Measurements from ENCODE around the gene KLHL15.

- TF ChIP-seq CTCF (IDR thresholded peaks at IDR 0.05) (no peak), POLR2A (IDR thresholded peaks at IDR 0.05) (no peak)
Measured at GRCh38 chrX:23936180-23936579, 90.8 kb downstream of the KLHL15 start.
